NCI-H1436 treated with DMSO at 0.1 percent for 48 hours (cell line): ENCODE measurements around the gene HERC4.
"Not testable (repeated sequence)": the region's sequence is repeated elsewhere in the genome, so short reads cannot be mapped to it uniquely, and the experiment has no call there.

Source experiments
- DNase-seq: peaks from one replicate; lab custom pipeline; 2025; lab: John Stamatoyannopoulos, UW

HERC4 gene

GRCh38 chr10:68088740-68089139 lies 13.7 kb upstream of the HERC4 start:
- DNase-seq, result no peak

GRCh38 chr10:68087685-68088401 lies 12.8 kb upstream of the HERC4 start:
- no peak for DNase-seq

GRCh38 chr10:68086910-68087684 lies 12.0 kb upstream of the HERC4 start:
- no peak for DNase-seq

GRCh38 chr10:68086011-68086410 lies 10.9 kb upstream of the HERC4 start:
- no peak for DNase-seq

GRCh38 chr10:68084469-68084868 lies 9.4 kb upstream of the HERC4 start:
- no peak for DNase-seq

- no peak for DNase-seq
These were observed 8.9 kb upstream of the HERC4 start for GRCh38 chr10:68083953-68084352.

- no peak for DNase-seq
These were observed 7.8 kb upstream of the HERC4 start for GRCh38 chr10:68082872-68083271.

GRCh38 chr10:68081916-68082315 lies 6.8 kb upstream of the HERC4 start:
- DNase-seq, result no peak

GRCh38 chr10:68080853-68081431 lies 5.9 kb upstream of the HERC4 start:
- DNase-seq, result no peak

GRCh38 chr10:68079434-68079833 lies 4.4 kb upstream of the HERC4 start:
- no peak for DNase-seq

GRCh38 chr10:68077026-68077425 lies 1.9 kb upstream of the HERC4 start:
- no peak for DNase-seq

- not testable (repeated sequence) for DNase-seq
These were observed 998 bp upstream of the HERC4 start for GRCh38 chr10:68076081-68076480.

GRCh38 chr10:68075550-68076004 lies 494 bp upstream of the HERC4 start:
- DNase-seq, result no peak

GRCh38 chr10:68074031-68074774 lies 880 bp downstream of the HERC4 start:
- DNase-seq, result no peak

GRCh38 chr10:68073631-68074030 lies 1.5 kb downstream of the HERC4 start:
- no peak for DNase-seq

GRCh38 chr10:68067508-68067907 lies 7.6 kb downstream of the HERC4 start:
- DNase-seq, result no peak

- DNase-seq, result no peak
These were observed 8.1 kb downstream of the HERC4 start for GRCh38 chr10:68067029-68067428.

GRCh38 chr10:68053553-68053952 lies 21.5 kb downstream of the HERC4 start:
- no peak for DNase-seq

GRCh38 chr10:68052463-68052862 lies 22.6 kb downstream of the HERC4 start:
- DNase-seq, result no peak

- DNase-seq, result no peak
These were observed 25.6 kb downstream of the HERC4 start for GRCh38 chr10:68049289-68050078.

GRCh38 chr10:68047554-68048327 lies 27.3 kb downstream of the HERC4 start:
- DNase-seq, result no peak
